Gastrocnemius medialis (tissue), 4 donors: ENCODE results near the gene ADAMTSL1. TPM values are rescaled to one million over a fixed set of nuclear protein-coding genes. Genes with fewer than 3 reads are reported as not detected.

Experiments
- ATAC-seq, 2 donors: fragments of 150-250 bp; one replicate each; pipeline ENCODE4 v1.9.1; 2016
- DNase-seq, 2 donors: peaks; one replicate each; pipeline ENCODE4 v3.0.0-alpha.2; 2019
- H3K27ac ChIP-seq, 4 donors: fragments of 200-600 bp; sonication (generic); 1 replicate in 1 of 4; 2 replicates in 3 of 4; pipeline ENCODE4 v1.5.1; 2016 to 2018; ENCODE audit warnings: mild to moderate bottlenecking in 2 of 4, moderate library complexity in 1 of 4
- H3K27me3 ChIP-seq, 3 donors: fragments of 200-600 bp; sonication (generic) in 2 of 3; 1 replicate in 1 of 3; 2 replicates in 2 of 3; pipeline versions ENCODE4 v1.5.1 to v1.6.0; 2016 to 2019; ENCODE audit warnings: mild to moderate bottlenecking in 1 of 3, moderate library complexity in 1 of 3
- H3K36me3 ChIP-seq, 2 donors: fragments of 200-600 bp; sonication (generic) in 1 of 2; one replicate each; pipeline ENCODE4 v1.5.1; 2017 to 2018
- H3K4me1 ChIP-seq, 2 donors: fragments of 200-600 bp; sonication (generic) in 1 of 2; one replicate each; pipeline ENCODE4 v1.5.1; 2016 to 2017; ENCODE audit warnings: mild to moderate bottlenecking in 2 of 2
- H3K4me3 ChIP-seq, 4 donors: fragments of 200-600 bp; sonication (generic) in 3 of 4; 1 replicate in 1 of 4; 2 replicates in 3 of 4; pipeline ENCODE4 v1.5.1; 2016 to 2019; ENCODE audit warnings: mild to moderate bottlenecking in 2 of 4
- H3K9me3 ChIP-seq, 3 donors: fragments of 200-600 bp; sonication (generic) in 2 of 3; 1 replicate in 1 of 3; 2 replicates in 2 of 3; pipeline ENCODE4 v1.5.1; 2016 to 2019
- POLR2A ChIP-seq, 2 donors: fragments of 450-650 bp; IDR thresholded peaks; one replicate each; pipeline ENCODE4 v1.6.1; 2017; ENCODE audit warnings: antibody characterized with exemption in 2 of 2, mild to moderate bottlenecking in 2 of 2, moderate library complexity in 2 of 2
- in situ Hi-C, 4 donors: fragments of 200-750 bp; cut with MboI; loops; one replicate each; pipeline versions ENCODE4 v1.15.0 to v1.8.0; 2017; ENCODE audit warnings: low sequenced_read_pairs in 4 of 4
- intact Hi-C: fragments of 100-400 bp; cut with DNase I; formaldehyde crosslinking; loops from one replicate; pipeline ENCODE4 v1.15.1; 2023; ENCODE audit warnings: low total_unique reads
- total RNA-seq, 4 donors: library from RNA; depleted of rRNA; stranded (reverse); fragments of >200 nt; gene quantifications; one replicate each; pipeline versions ENCODE4 v1.1.0 to v1.2.3, GENCODE V29; 2016
- TF ChIP-seq, protein P1 (sequence below), 5 experiments: fragments of 450-650 bp in 3 of 5; fragments of 200-600 bp in 2 of 5; sonication (generic) in 2 of 5; IDR thresholded peaks in 4 of 5; conservative IDR thresholded peaks in 1 of 5; 1 replicate in 4 of 5; 2 replicates in 1 of 5; pipeline ENCODE4 v1.5.1; 2016 to 2019; ENCODE audit warnings: antibody characterized with exemption in 5 of 5, mild to moderate bottlenecking in 3 of 5, moderate library complexity in 3 of 5

Gene ADAMTSL1
- total RNA-seq, 4 donors from 2014 or later, result 0.05 to 0.58 (median 0.28) TPM

GRCh38 chr9:18703151-18703900 is 229.4 kb downstream of the ADAMTSL1 start:
- Histone ChIP-seq H3K4me1 (peaks cover 11 to 20% of the 10 kb centered on the region in 2 donors), H3K27me3 (no peaks in the 10 kb centered on the region), H3K27ac (no peak overlapping the region), H3K36me3 (no peaks in the 10 kb centered on the region), H3K4me3 (no peak overlapping the region), H3K9me3 (no peaks in the 10 kb centered on the region)
- intact Hi-C loops (no loop called here), in situ Hi-C loops (no loop called here)
- no peak for TF ChIP-seq POLR2A (IDR thresholded peaks at IDR 0.05)
- TF ChIP-seq, protein P1, sequence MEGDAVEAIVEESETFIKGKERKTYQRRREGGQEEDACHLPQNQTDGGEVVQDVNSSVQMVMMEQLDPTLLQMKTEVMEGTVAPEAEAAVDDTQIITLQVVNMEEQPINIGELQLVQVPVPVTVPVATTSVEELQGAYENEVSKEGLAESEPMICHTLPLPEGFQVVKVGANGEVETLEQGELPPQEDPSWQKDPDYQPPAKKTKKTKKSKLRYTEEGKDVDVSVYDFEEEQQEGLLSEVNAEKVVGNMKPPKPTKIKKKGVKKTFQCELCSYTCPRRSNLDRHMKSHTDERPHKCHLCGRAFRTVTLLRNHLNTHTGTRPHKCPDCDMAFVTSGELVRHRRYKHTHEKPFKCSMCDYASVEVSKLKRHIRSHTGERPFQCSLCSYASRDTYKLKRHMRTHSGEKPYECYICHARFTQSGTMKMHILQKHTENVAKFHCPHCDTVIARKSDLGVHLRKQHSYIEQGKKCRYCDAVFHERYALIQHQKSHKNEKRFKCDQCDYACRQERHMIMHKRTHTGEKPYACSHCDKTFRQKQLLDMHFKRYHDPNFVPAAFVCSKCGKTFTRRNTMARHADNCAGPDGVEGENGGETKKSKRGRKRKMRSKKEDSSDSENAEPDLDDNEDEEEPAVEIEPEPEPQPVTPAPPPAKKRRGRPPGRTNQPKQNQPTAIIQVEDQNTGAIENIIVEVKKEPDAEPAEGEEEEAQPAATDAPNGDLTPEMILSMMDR (IDR thresholded peaks at IDR 0.05 in 4 of 5, conservative IDR thresholded peaks at IDR 0.05 in 1 of 5), result no peak
- ATAC-seq, result no peak
- no peak for DNase-seq

GRCh38 chr9:18703901-18704379 is 230.0 kb downstream of the ADAMTSL1 start:
- ATAC-seq, result no peak
- intact Hi-C loops (no loop called here), in situ Hi-C loops (no loop called here)
- H3K9me3 ChIP-seq, result no peaks in the 10 kb centered on the region
- H3K4me1 ChIP-seq, result peaks cover 15 to 21% of the 10 kb centered on the region in 2 donors
- TF ChIP-seq, protein P1 (IDR thresholded peaks at IDR 0.05 in 4 of 5, conservative IDR thresholded peaks at IDR 0.05 in 1 of 5), result no peak
- no peak for TF ChIP-seq POLR2A (IDR thresholded peaks at IDR 0.05)
- H3K27ac ChIP-seq, result no peak overlapping the region
- no peak for DNase-seq
- H3K4me3 ChIP-seq, result no peak overlapping the region
- H3K27me3 ChIP-seq, result no peaks in the 10 kb centered on the region
- H3K36me3 ChIP-seq, result no peaks in the 10 kb centered on the region

DNA sequence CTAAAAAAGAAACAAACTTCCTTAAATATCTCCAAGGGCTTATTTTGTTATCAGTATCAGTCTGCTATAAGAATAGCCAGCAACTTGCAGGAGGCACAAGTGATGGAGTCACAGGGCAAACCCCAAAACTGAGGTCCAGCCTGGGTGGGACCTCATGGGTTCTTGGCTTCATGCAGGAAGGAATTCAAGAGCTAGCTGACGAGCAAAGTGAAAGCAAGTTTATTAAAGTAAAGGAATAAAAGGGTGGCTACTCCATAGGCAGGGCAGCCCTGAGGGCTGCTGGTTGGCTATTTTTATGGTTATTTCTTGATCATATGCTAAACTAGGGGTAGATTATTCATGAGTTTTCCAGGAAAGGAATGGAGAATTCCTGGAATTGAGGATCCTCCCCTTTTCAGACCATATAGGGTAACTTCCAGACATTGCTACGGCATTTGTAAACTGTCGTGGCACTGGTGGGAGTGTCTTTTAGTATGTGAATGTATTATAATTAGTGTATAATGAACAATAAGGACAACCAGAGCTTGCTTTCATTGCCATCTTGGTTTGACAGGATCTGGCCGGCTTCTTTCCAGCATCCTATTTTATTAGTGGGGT is 231.9 kb downstream of the ADAMTSL1 start:
- Histone ChIP-seq H3K36me3 (no peaks in the 10 kb centered on the region), H3K9me3 (no peaks in the 10 kb centered on the region), H3K4me3 (no peak overlapping the region), H3K27me3 (no peaks in the 10 kb centered on the region), H3K4me1 (peaks cover 15 to 21% of the 10 kb centered on the region in 2 donors), H3K27ac (no peak overlapping the region)
- in situ Hi-C loops, result no loop called here
- DNase-seq (no peak), ATAC-seq (no peak)
- TF ChIP-seq POLR2A (IDR thresholded peaks at IDR 0.05), result no peak
- TF ChIP-seq, protein P1 (IDR thresholded peaks at IDR 0.05 in 4 of 5, conservative IDR thresholded peaks at IDR 0.05 in 1 of 5), result no peak
- intact Hi-C loops, result no loop called here

DNA sequence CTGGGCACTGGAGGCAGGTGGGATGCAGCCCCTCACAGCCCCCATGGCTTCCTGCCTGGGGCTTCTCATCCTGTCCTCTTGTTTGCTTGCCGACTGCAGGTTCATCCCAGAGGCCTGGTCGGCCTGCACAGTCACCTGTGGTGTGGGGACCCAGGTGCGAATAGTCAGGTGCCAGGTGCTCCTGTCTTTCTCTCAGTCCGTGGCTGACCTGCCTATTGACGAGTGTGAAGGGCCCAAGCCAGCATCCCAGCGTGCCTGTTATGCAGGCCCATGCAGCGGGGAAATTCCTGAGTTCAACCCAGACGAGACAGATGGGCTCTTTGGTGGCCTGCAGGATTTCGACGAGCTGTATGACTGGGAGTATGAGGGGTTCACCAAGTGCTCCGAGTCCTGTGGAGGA is 232.7 kb downstream of the ADAMTSL1 start:
- Histone ChIP-seq H3K36me3 (no peaks in the 10 kb centered on the region), H3K4me1 (peaks cover 15 to 21% of the 10 kb centered on the region in 2 donors), H3K27me3 (no peaks in the 10 kb centered on the region), H3K4me3 (no peak overlapping the region), H3K9me3 (no peaks in the 10 kb centered on the region), H3K27ac (no peak overlapping the region)
- in situ Hi-C loops, result no loop called here
- TF ChIP-seq, protein P1 (IDR thresholded peaks at IDR 0.05 in 4 of 5, conservative IDR thresholded peaks at IDR 0.05 in 1 of 5), result no peak
- TF ChIP-seq POLR2A (IDR thresholded peaks at IDR 0.05), result no peak
- ATAC-seq (peak in 1 of 2 donors; percentile 28), DNase-seq (no peak)
- intact Hi-C loops, result no loop called here
